Esophagus squamous epithelium (tissue), 5 donors: ENCODE measurements around the gene IFNA14. TPM values are rescaled to one million over a fixed set of nuclear protein-coding genes. Genes with fewer than 3 reads are reported as not detected.
"Not testable (repeated sequence)": the region's sequence is repeated elsewhere in the genome, so short reads cannot be mapped to it uniquely, and the experiment has no call there.

ENCODE experiments used
- DNase-seq: peaks from one replicate; lab custom pipeline; 2025; lab: John Stamatoyannopoulos, UW
- H3K27ac ChIP-seq, 4 donors: fragments of 200-600 bp; sonication (generic); one replicate each; pipeline ENCODE4 v1.5.1; 2016 to 2019; ENCODE audit warnings: mild to moderate bottlenecking in 1 of 4
- H3K27me3 ChIP-seq, 4 donors: fragments of 200-600 bp; sonication (generic); 1 replicate in 3 of 4; 2 replicates in 1 of 4; pipeline versions ENCODE4 v1.5.1 to v1.6.0; 2017 to 2021; ENCODE audit warnings: antibody characterized with exemption in 1 of 4
- H3K36me3 ChIP-seq, 3 donors: fragments of 200-600 bp; sonication (generic); one replicate each; pipeline ENCODE4 v1.5.1; 2016 to 2019
- H3K4me1 ChIP-seq, 3 donors: fragments of 200-600 bp; sonication (generic); one replicate each; pipeline ENCODE4 v1.5.1; 2017 to 2019
- H3K4me3 ChIP-seq, 4 donors: fragments of 200-600 bp; sonication (generic); 1 replicate in 3 of 4; 2 replicates in 1 of 4; pipeline ENCODE4 v1.5.1; 2016 to 2019; ENCODE audit warnings: mild to moderate bottlenecking in 2 of 4, moderate library complexity in 1 of 4
- H3K9me3 ChIP-seq, 3 donors: fragments of 200-600 bp; sonication (generic); one replicate each; pipeline ENCODE4 v1.5.1; 2016 to 2019
- POLR2A ChIP-seq, 4 donors: fragments of 450-650 bp; IDR thresholded peaks; one replicate each; pipeline ENCODE4 v1.6.1; 2017; ENCODE audit warnings: antibody characterized with exemption in 4 of 4, mild to moderate bottlenecking in 4 of 4, moderate library complexity in 3 of 4
- WGBS, 2 donors: methylation state at CpG; one replicate each; pipeline ENCODE4 v1.1.5; 2018; 5-methylcytosine and 5-hydroxymethylcytosine counted together
- intact Hi-C: fragments of 100-400 bp; cut with DNase I; formaldehyde crosslinking; loops from one replicate; pipeline ENCODE4 v1.15.0; 2022
- total RNA-seq, 4 donors: library from RNA; depleted of rRNA; stranded (reverse); fragments of >200 nt; gene quantifications; one replicate each; pipeline ENCODE4 v1.1.0, GENCODE V29; 2016
- TF ChIP-seq, protein P1 (sequence below), 6 experiments: fragments of 450-650 bp in 4 of 6; fragments of 200-600 bp in 2 of 6; sonication (generic) in 2 of 6; IDR thresholded peaks; one replicate each; pipeline ENCODE4 v1.5.1; 2016 to 2019; ENCODE audit warnings: antibody characterized with exemption in 6 of 6, mild to moderate bottlenecking in 4 of 6, moderate library complexity in 4 of 6
- donor health status: DM: yes; HTN: yes; CAD: no.

Gene IFNA14
- total RNA-seq, 4 donors from 2014 or later = not detected

DNA sequence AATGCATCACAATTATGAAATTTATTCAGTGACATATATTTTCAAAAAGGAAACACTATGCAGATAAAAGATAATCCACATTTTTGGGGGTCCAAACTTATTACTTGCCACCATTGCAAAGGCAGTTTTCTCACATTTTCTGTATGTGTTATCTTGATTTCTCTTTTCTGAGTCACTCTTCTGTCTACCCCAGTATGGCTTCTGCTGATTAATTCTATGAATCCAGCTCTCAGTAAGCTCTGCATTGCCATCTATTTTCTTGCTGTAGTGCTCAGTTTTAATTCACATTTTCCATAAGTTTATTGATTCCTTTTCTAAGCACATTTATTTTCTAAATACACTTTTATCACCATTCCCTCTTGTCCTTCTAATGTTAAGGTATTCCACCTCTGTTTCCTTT lies 34.6 kb downstream of the IFNA14 start:
- no peak for DNase-seq
- Histone ChIP-seq H3K4me3 (no peak overlapping the region), H3K9me3 (no peaks in the 10 kb centered on the region), H3K36me3 (no peaks in the 10 kb centered on the region), H3K27ac (no peak overlapping the region), H3K4me1 (no peaks in the 10 kb centered on the region), H3K27me3 (no peaks in the 10 kb centered on the region)
- TF ChIP-seq, protein P1, sequence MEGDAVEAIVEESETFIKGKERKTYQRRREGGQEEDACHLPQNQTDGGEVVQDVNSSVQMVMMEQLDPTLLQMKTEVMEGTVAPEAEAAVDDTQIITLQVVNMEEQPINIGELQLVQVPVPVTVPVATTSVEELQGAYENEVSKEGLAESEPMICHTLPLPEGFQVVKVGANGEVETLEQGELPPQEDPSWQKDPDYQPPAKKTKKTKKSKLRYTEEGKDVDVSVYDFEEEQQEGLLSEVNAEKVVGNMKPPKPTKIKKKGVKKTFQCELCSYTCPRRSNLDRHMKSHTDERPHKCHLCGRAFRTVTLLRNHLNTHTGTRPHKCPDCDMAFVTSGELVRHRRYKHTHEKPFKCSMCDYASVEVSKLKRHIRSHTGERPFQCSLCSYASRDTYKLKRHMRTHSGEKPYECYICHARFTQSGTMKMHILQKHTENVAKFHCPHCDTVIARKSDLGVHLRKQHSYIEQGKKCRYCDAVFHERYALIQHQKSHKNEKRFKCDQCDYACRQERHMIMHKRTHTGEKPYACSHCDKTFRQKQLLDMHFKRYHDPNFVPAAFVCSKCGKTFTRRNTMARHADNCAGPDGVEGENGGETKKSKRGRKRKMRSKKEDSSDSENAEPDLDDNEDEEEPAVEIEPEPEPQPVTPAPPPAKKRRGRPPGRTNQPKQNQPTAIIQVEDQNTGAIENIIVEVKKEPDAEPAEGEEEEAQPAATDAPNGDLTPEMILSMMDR (IDR thresholded peaks at IDR 0.05) = no peak
- no peak for TF ChIP-seq POLR2A (IDR thresholded peaks at IDR 0.05)
- intact Hi-C loops = no loop called here

GRCh38 chr9:21202105-21202504 lies 37.7 kb downstream of the IFNA14 start, which contains the start of gene IFNA7:
IFNA7 (minus strand) TSS chr9:21202205; CDS start chr9:21202165, 40 bp downstream.
- DNase-seq, H3K36me3 ChIP-seq, H3K4me3 ChIP-seq, H3K9me3 ChIP-seq, H3K27me3 ChIP-seq, H3K4me1 ChIP-seq, H3K27ac ChIP-seq, intact Hi-C loops: not testable (repeated sequence)
- 57 to 63% methylated on average over 4 of the region's 4 CpGs for WGBS, 2 donors

GRCh38 chr9:21194867-21195776 lies 44.7 kb downstream of the IFNA14 start:
- DNase-seq, H3K36me3 ChIP-seq, H3K9me3 ChIP-seq, H3K27ac ChIP-seq, H3K4me3 ChIP-seq, H3K27me3 ChIP-seq, intact Hi-C loops, H3K4me1 ChIP-seq: not testable (repeated sequence)
- 30 to 35% methylated on average over 6 of the region's 6 CpGs for WGBS, 2 donors
- TF ChIP-seq, protein P1 (IDR thresholded peaks at IDR 0.05) = peak in 4 of 6 experiments; percentile 24 to 52 (median 48)

Other genes with a start within 250 kb of the IFNA14 start
- gene HACD4, start 208.4 kb downstream of the IFNA14 start, total RNA-seq = 1 to 10 TPM in 3 of 4 donors, under 1 TPM in 1; 0.97 to 3.8 (median 2.5) TPM
- not detected for gene IFNB1, start 162.1 kb downstream of the IFNA14 start, total RNA-seq
- not detected for gene IFNW1, start 98.2 kb downstream of the IFNA14 start, total RNA-seq
- gene IFNA21, start 73.3 kb downstream of the IFNA14 start, total RNA-seq = not detected
- gene IFNA4, start 52.4 kb downstream of the IFNA14 start, total RNA-seq = not detected
- not detected for gene IFNA7, start 37.8 kb downstream of the IFNA14 start, total RNA-seq
- gene IFNA10, start 32.9 kb downstream of the IFNA14 start, total RNA-seq = not detected
- gene IFNA16, start 22.7 kb downstream of the IFNA14 start, total RNA-seq = not detected
- not detected for gene IFNA17, start 11.8 kb downstream of the IFNA14 start, total RNA-seq
- gene IFNA5, start 65.3 kb upstream of the IFNA14 start, total RNA-seq = not detected
- 10 to 100 TPM in 3 of 4 donors, 1 to 10 TPM in 1; 6.6 to 21.2 (median 13.5) TPM for gene KLHL9, start 95.4 kb upstream of the IFNA14 start, total RNA-seq
- not detected for gene IFNA6, start 110.9 kb upstream of the IFNA14 start, total RNA-seq
- not detected for gene IFNA13, start 128.1 kb upstream of the IFNA14 start, total RNA-seq
- not detected for gene IFNA2, start 145.4 kb upstream of the IFNA14 start, total RNA-seq
- not detected for gene IFNA8, start 169.1 kb upstream of the IFNA14 start, total RNA-seq
- not detected for gene IFNA1, start 200.4 kb upstream of the IFNA14 start, total RNA-seq
- gene IFNE, start 242.3 kb upstream of the IFNA14 start, total RNA-seq = 1 to 10 TPM in 2 of 4 donors, under 1 TPM in 1, not detected in 1; 0.91 to 3.4 (median 2.4) TPM